Fibroblast of the conjunctiva (primary cell): ENCODE results near the gene PRKG1.
A peak's percentile ranks its signal among the peaks of the same experiment; 100 is the strongest.
"Not testable (repeated sequence)": the region's sequence is repeated elsewhere in the genome, so short reads cannot be mapped to it uniquely, and the experiment has no call there.

ENCODE experiments used
- DNase-seq: peaks from one replicate; pipeline ENCODE4 v3.0.0-alpha.2; 2010; ENCODE audit warnings: low read depth

Gene PRKG1

GRCh38 chr10:51270936-51271530 is 196.7 kb downstream of the PRKG1 start:
- DNase-seq = no peak

- not testable (repeated sequence) for DNase-seq
Observed at GRCh38 chr10:51272099-51272498, 197.8 kb downstream of the PRKG1 start.

GRCh38 chr10:51272555-51272954 is 198.3 kb downstream of the PRKG1 start:
- DNase-seq = peak; percentile 20

- DNase-seq = no peak
Observed at GRCh38 chr10:51273574-51273973, 199.3 kb downstream of the PRKG1 start.

GRCh38 chr10:51276097-51276496 is 201.8 kb downstream of the PRKG1 start:
- not testable (repeated sequence) for DNase-seq

- not testable (repeated sequence) for DNase-seq
Observed at GRCh38 chr10:51281387-51281786, 207.1 kb downstream of the PRKG1 start.

GRCh38 chr10:51285601-51286000 is 211.3 kb downstream of the PRKG1 start:
- no peak for DNase-seq

- no peak for DNase-seq
Observed at GRCh38 chr10:51288511-51288910, 214.2 kb downstream of the PRKG1 start.

GRCh38 chr10:51289519-51289918 is 215.2 kb downstream of the PRKG1 start:
- DNase-seq = no peak

GRCh38 chr10:51291961-51292360 is 217.7 kb downstream of the PRKG1 start:
- peak; percentile 23 for DNase-seq

- no peak for DNase-seq
Observed at GRCh38 chr10:51297438-51297837, 223.2 kb downstream of the PRKG1 start.

- no peak for DNase-seq
Observed at GRCh38 chr10:51300617-51301304, 226.5 kb downstream of the PRKG1 start.

GRCh38 chr10:51301644-51302043 is 227.4 kb downstream of the PRKG1 start:
- DNase-seq = no peak

GRCh38 chr10:51302316-51302715 is 228.0 kb downstream of the PRKG1 start:
- DNase-seq = no peak

GRCh38 chr10:51308116-51308515 is 233.8 kb downstream of the PRKG1 start:
- no peak for DNase-seq

- DNase-seq = no peak
Observed at GRCh38 chr10:51311228-51311627, 236.9 kb downstream of the PRKG1 start.

- no peak for DNase-seq
Observed at GRCh38 chr10:51312817-51313216, 238.5 kb downstream of the PRKG1 start.

- DNase-seq = no peak
Observed at GRCh38 chr10:51313251-51313650, 239.0 kb downstream of the PRKG1 start.

GRCh38 chr10:51313773-51314478 is 239.6 kb downstream of the PRKG1 start:
- no peak for DNase-seq

- DNase-seq = no peak
Observed at GRCh38 chr10:51314481-51314880, 240.2 kb downstream of the PRKG1 start.

- DNase-seq = no peak
Observed at GRCh38 chr10:51318399-51319172, 244.3 kb downstream of the PRKG1 start.

- no peak for DNase-seq
Observed at GRCh38 chr10:51319173-51319435, 244.8 kb downstream of the PRKG1 start.

- no peak for DNase-seq
Observed at GRCh38 chr10:51321300-51321699, 247.0 kb downstream of the PRKG1 start.
